Middle frontal gyrus (tissue), 1 donor: ENCODE results near the gene NLE1.
A peak's percentile ranks its signal among the peaks of the same experiment; 100 is the strongest.
"Not testable (repeated sequence)": the region's sequence is repeated elsewhere in the genome, so short reads cannot be mapped to it uniquely, and the experiment has no call there.

ENCODE experiments used
- DNase-seq: peaks from one replicate; pipeline ENCODE4 v3.0.0-alpha.2; 2015; ENCODE audit warnings: low spot score; ENCODE audit errors: extremely low spot score

Gene NLE1

GRCh38 chr17:35141681-35142466 is at the start of gene NLE1:
Gene NLE1, minus strand, starts transcription at chr17:35142303. Its CDS starts 28 bp downstream, at chr17:35142275.
- DNase-seq = peak; percentile 51

- no peak for DNase-seq
These were observed 49.0 kb upstream of the NLE1 start for GRCh38 chr17:35191001-35191695.

- DNase-seq = no peak
These were observed 47.2 kb upstream of the NLE1 start for GRCh38 chr17:35189291-35189690.

- DNase-seq = no peak
These were observed 46.0 kb upstream of the NLE1 start for GRCh38 chr17:35188111-35188510.

- no peak for DNase-seq
These were observed 45.4 kb upstream of the NLE1 start for GRCh38 chr17:35187481-35187880.

- DNase-seq = no peak
These were observed 43.7 kb upstream of the NLE1 start for GRCh38 chr17:35185849-35186248.

GRCh38 chr17:35184274-35184673 is 42.2 kb upstream of the NLE1 start:
- DNase-seq = no peak

- no peak for DNase-seq
These were observed 41.2 kb upstream of the NLE1 start for GRCh38 chr17:35183332-35183731.

GRCh38 chr17:35179379-35179778 is 37.3 kb upstream of the NLE1 start:
- DNase-seq = not testable (repeated sequence)

- no peak for DNase-seq
These were observed 34.8 kb upstream of the NLE1 start for GRCh38 chr17:35176897-35177296.

- no peak for DNase-seq
These were observed 33.7 kb upstream of the NLE1 start for GRCh38 chr17:35175638-35176415.

GRCh38 chr17:35174835-35175334 is 32.8 kb upstream of the NLE1 start:
- DNase-seq = no peak

- not testable (repeated sequence) for DNase-seq
These were observed 30.2 kb upstream of the NLE1 start for GRCh38 chr17:35172321-35172720.

- DNase-seq = no peak
These were observed 29.7 kb upstream of the NLE1 start for GRCh38 chr17:35171834-35172233.

GRCh38 chr17:35170968-35171771 is 29.1 kb upstream of the NLE1 start:
- DNase-seq = no peak

- no peak for DNase-seq
These were observed 27.8 kb upstream of the NLE1 start for GRCh38 chr17:35169835-35170363.

GRCh38 chr17:35167666-35168065 is 25.6 kb upstream of the NLE1 start:
- no peak for DNase-seq

- no peak for DNase-seq
These were observed 24.9 kb upstream of the NLE1 start for GRCh38 chr17:35167046-35167445.

GRCh38 chr17:35166526-35166925 is 24.4 kb upstream of the NLE1 start:
- DNase-seq = no peak

GRCh38 chr17:35164716-35165115 is 22.6 kb upstream of the NLE1 start:
- DNase-seq = no peak

- no peak for DNase-seq
These were observed 21.8 kb upstream of the NLE1 start for GRCh38 chr17:35163886-35164285.
